Panc1 (cell line): ENCODE measurements around the gene UFSP2.

Experiments
- CTCF ChIP-seq: fragments of 450-650 bp; IDR thresholded peaks from 2 replicates; pipeline ENCODE4 v1.5.1; 2017; ENCODE audit warnings: mild to moderate bottlenecking
- POLR2AphosphoS5 ChIP-seq: IDR thresholded peaks from 2 replicates; pipeline ENCODE4 v1.6.1; 2012; ENCODE audit warnings: mild to moderate bottlenecking, low read depth, low read length, moderate library complexity
- SIN3A ChIP-seq: IDR thresholded peaks from 2 replicates; pipeline ENCODE4 v1.6.1; 2012; ENCODE audit warnings: low read depth, mild to moderate bottlenecking, low read length, moderate library complexity, borderline replicate concordance; ENCODE audit not compliant: insufficient read depth
- TCF7L2 ChIP-seq: IDR thresholded peaks from 2 replicates; pipeline ENCODE4 v1.6.1; 2011; ENCODE audit warnings: mild to moderate bottlenecking, low read depth, low read length, inconsistent platforms

GRCh38 chr4:185374027-185374426 is 51.7 kb downstream of the UFSP2 start:
- TF ChIP-seq CTCF (no peak), POLR2AphosphoS5 (no peak), SIN3A (no peak), TCF7L2 (no peak)
